Chondrocyte (in vitro differentiated cells): ENCODE measurements around the gene PBRM1. TPM values are rescaled to one million over a fixed set of nuclear protein-coding genes. Genes with fewer than 3 reads are reported as not detected.

Experiments used
- DNase-seq: peaks from one replicate; pipeline ENCODE4 v3.0.0; 2021; ENCODE audit warnings: mixed read lengths, low spot score
- H3K27ac Mint-ChIP-seq: one replicate; pipeline ENCODE4 v1.8.0; 2021; ENCODE audit warnings: mild to moderate bottlenecking, moderate library complexity, mixed read lengths; ENCODE audit not compliant: unreplicated experiment
- H3K27me3 Mint-ChIP-seq: 2 replicates; pipeline ENCODE4 v1.8.0; 2021; ENCODE audit warnings: low read depth, mixed read lengths
- H3K36me3 Mint-ChIP-seq: 2 replicates; pipeline ENCODE4 v1.8.0; 2021; ENCODE audit warnings: low read depth, mixed read lengths
- H3K4me1 Mint-ChIP-seq: 2 replicates; pipeline ENCODE4 v1.8.0; 2021; ENCODE audit warnings: low read depth, mild to moderate bottlenecking, mixed read lengths
- H3K4me3 Mint-ChIP-seq: one replicate; pipeline ENCODE4 v1.8.0; 2021; ENCODE audit warnings: mild to moderate bottlenecking, moderate library complexity, mixed read lengths; ENCODE audit not compliant: unreplicated experiment
- H3K9me3 Mint-ChIP-seq: 2 replicates; pipeline ENCODE4 v1.8.0; 2021; ENCODE audit warnings: low read depth, mixed read lengths
- CTCF ChIP-seq: fragments of 200-600 bp; sonication (generic); IDR thresholded peaks from 2 replicates; pipeline ENCODE4 v1.5.0; 2021; ENCODE audit warnings: antibody characterized with exemption, mild to moderate bottlenecking, moderate library complexity
- total RNA-seq: library from RNA; stranded (reverse); gene quantifications from 3 replicates; pipeline ENCODE4 v1.2.1, GENCODE V29; 2021

Gene PBRM1
- total RNA-seq, 1 donor from 2014 or later, result 69.0 TPM

- peak; percentile 84 for DNase-seq
- no peaks in the 10 kb centered on the region for H3K9me3 Mint-ChIP-seq
- peaks cover 19% of the 10 kb centered on the region for H3K36me3 Mint-ChIP-seq
- H3K27ac Mint-ChIP-seq, result no peak overlapping the region
- H3K27me3 Mint-ChIP-seq, result no peaks in the 10 kb centered on the region
- H3K4me1 Mint-ChIP-seq, result no peaks in the 10 kb centered on the region
- no peak for TF ChIP-seq CTCF
- H3K4me3 Mint-ChIP-seq, result no peak overlapping the region
These were observed 162.1 kb downstream of the PBRM1 start for GRCh38 chr3:52523386-52524257.

- TF ChIP-seq CTCF, result no peak
- no peaks in the 10 kb centered on the region for H3K4me1 Mint-ChIP-seq
These were observed 163.0 kb downstream of the PBRM1 start for GRCh38 chr3:52522651-52523251.

GRCh38 chr3:52521881-52522650 lies 163.6 kb downstream of the PBRM1 start:
- peak; percentile 86 for DNase-seq
- Mint-ChIP-seq H3K9me3 (no peaks in the 10 kb centered on the region), H3K36me3 (peaks cover 14% of the 10 kb centered on the region), H3K27ac (no peak overlapping the region), H3K27me3 (no peaks in the 10 kb centered on the region), H3K4me1 (no peaks in the 10 kb centered on the region), H3K4me3 (no peak overlapping the region)
- TF ChIP-seq CTCF, result no peak

More at GRCh38 chr3:52522651-52523251, 163.0 kb downstream of the PBRM1 start:
- no peak overlapping the region for H3K27ac Mint-ChIP-seq
- peak; percentile 77 for DNase-seq
- H3K27me3 Mint-ChIP-seq, result no peaks in the 10 kb centered on the region
- H3K9me3 Mint-ChIP-seq, result no peaks in the 10 kb centered on the region
- no peak overlapping the region for H3K4me3 Mint-ChIP-seq
- peaks cover 16% of the 10 kb centered on the region for H3K36me3 Mint-ChIP-seq

- Mint-ChIP-seq H3K36me3 (peaks cover 13% of the 10 kb centered on the region), H3K9me3 (no peaks in the 10 kb centered on the region), H3K27me3 (no peaks in the 10 kb centered on the region), H3K4me3 (no peak overlapping the region), H3K27ac (no peak overlapping the region), H3K4me1 (no peaks in the 10 kb centered on the region)
- peak; percentile 90 for DNase-seq
- no peak for TF ChIP-seq CTCF
These were observed 164.3 kb downstream of the PBRM1 start for GRCh38 chr3:52521488-52521824.
